GM18499 (cell line): ENCODE data around the gene SSR1.
"Not testable (repeated sequence)": the region's sequence is repeated elsewhere in the genome, so short reads cannot be mapped to it uniquely, and the experiment has no call there.

Source experiments
- ATAC-seq: cut with Tn5 transposase; IDR thresholded peaks from one replicate; pipeline ENCODE4 v1.9.1; 2021; ENCODE audit warnings: moderate number of reproducible peaks; ENCODE audit not compliant: insufficient read depth, unreplicated experiment

The SSR1 gene

DNA sequence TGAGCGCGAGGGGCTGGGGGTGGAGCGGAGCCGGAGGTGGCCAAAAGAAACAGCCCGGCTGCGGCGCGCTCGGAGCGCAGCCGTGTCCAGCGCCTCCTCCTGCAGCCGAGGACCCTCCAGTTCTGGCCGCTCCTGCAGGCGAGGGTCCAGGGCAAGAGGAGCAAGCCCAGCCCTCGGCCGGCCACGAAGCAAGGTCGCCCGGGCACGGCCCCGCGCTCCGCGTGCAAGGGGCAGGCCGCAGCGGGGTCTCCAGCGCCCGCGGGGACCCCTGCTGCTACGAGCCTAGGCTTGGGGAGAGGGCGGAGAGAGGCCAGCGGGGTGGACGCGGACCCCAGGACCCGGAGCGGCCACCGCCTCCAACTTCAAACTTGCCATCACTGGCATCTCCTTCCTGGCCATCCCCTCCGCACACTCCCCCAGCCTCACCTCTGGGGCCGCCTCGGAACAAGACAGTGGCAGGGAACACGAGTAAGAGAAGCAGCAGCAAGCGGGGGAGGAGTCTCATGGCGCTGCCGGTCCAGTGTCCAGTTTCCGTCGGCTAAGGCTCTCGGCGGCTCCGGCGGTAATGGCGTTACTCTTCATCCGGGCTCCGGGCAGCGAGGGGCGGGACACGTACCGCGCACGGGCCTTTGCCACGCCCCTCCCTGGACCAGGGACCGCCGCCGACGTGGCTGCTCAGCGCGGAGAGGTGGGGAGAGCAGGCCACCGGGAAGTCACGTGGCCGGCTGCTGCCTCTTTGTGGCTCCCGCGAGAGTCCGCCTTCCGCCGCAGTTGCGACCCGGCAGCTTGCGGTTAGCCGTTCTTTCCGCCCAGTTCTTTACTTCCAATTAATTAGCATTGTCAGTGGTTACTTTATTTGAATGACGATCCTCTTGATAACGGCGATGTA, at the start of gene SSR1:
TSS of gene SSR1 (minus strand) at position 584 of the 889 bp plus-strand sequence. CDS start at position 505, 79 bp downstream.
- ATAC-seq, result peak; percentile 88

DNA sequence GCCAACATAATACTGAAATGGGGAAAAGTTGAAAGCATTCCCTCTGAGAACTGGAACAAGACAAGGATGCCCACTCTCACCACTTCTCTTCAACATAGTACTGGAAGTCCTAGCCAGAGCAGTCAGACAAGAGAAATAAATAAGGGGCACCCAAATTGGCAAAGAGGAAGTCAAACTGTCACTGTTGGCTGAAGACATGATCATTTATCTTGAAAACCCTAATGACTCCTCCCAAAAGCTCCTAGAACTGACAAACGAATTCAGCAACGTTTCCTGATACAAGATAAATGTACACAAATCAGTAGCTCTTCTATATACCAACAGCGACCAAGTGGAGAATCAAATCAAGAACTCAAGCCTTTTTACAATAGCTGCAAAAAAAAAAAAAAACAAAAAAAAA, 38.9 kb upstream of the SSR1 start:
- ATAC-seq, result not testable (repeated sequence)

DNA sequence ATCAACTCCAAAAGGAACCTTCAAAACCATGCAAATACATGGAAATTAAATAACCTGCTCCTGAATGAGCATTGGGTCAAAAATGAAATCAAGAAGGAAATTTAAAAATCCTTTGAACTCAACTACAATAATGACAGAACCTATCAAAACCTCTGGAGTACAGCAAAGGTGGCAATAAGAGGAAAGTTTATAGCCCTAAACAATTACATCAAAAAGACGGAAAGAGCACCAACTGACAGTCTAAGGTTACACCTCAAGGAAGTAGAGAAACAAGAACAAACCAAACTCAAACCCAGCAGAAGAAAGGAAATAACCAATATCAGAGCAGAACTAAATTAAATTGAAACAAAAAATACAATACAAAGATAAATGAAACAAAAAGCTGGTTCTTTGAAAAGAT, 37.6 kb upstream of the SSR1 start:
- ATAC-seq, result not testable (repeated sequence)

DNA sequence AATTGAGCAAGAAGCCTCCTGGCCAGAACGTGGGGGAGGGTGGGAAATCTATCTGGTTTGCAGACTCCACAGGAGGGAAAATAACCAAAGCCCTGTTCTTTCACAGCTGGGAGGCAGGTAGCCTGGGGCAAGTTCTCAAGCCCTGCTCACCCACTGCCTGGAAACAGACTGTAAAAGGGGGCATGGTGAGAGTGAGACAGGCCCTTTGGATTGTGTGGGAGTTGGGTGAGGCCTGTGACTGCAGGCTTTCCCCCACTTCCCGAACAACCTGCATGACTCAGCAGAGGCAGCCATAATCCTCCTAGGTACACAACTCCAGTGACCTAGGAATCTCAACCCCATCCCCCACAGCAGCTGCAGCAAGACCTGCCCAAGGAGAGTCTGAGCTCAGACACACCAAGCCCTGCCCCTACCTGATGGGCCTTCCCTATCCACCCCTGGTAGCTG, 34.6 kb upstream of the SSR1 start:
- not testable (repeated sequence) for ATAC-seq

DNA sequence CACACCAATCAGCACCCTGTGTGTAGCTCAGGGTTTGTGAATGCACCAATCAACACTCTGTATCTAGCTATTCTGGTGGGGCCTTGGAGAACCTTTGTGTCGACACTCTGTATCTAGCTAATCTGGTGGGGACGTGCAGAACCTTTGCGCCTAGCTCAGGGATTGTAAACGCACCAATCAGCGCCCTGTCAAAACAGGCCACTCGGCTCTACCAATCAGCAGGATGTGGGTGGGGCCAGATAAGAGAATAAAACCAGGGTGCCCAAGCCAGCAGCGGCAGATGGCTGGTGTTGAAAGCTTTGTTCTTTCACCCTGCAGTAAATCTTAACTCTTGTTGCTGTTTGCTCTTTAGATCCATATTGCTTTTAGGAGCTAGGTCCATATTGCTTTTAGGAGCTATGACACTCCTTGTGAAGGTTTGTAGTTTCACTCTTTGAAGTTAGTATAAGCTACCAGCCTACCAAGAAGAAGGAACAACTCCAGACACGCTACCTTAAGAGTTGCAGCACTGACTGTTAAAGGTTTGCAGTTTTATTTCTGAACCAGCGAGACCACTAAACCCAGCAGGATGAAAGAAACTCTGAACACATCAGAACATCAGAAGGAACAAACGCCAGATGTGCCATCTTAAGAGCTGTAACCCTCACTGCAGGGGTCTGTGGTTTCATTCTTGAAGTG, 31.9 kb upstream of the SSR1 start:
- not testable (repeated sequence) for ATAC-seq

DNA sequence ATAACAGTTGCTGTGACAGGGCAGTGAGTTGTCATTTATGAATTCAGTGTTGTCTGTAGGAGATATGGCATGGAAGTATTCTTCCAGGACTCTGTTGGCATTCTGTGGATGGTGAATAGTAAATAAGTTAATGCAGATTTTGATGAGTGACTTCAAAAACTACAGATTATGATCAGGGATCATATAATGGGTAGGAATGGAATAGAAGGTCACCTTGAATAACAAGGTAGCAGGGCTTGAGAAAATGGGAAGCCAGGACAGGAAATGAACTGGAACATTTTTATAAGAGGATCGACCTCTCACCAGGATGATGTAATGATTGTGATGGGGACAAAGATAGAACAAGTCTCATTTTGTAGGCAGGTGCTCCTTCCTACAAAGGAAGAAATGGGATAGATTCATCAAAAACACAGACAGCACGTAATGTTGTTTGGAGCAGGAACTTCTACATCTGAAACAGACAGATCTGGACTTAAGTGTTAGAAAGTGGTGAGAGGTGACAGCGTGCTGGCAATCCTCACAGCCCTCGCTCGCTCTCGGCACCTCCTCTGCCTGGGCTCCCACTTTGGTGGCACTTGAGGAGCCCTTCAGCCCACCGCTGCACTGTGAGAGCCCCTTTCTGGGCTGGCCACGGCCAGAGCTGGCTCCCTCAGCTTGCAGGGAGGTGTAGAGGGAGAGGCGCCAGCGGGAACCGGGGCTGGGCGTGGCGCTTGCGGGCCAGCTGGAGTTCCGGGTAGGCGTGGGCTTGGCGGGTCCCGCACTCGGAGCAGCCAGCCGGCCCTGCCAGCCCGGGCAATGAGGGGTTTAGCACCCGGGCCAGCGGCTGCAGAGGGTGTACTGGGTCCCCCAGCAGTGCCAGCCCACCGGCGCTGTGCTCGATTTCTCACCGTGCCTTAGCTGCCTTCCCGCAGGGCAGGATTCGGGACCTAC, 30.8 kb upstream of the SSR1 start:
- ATAC-seq, result no peak

DNA sequence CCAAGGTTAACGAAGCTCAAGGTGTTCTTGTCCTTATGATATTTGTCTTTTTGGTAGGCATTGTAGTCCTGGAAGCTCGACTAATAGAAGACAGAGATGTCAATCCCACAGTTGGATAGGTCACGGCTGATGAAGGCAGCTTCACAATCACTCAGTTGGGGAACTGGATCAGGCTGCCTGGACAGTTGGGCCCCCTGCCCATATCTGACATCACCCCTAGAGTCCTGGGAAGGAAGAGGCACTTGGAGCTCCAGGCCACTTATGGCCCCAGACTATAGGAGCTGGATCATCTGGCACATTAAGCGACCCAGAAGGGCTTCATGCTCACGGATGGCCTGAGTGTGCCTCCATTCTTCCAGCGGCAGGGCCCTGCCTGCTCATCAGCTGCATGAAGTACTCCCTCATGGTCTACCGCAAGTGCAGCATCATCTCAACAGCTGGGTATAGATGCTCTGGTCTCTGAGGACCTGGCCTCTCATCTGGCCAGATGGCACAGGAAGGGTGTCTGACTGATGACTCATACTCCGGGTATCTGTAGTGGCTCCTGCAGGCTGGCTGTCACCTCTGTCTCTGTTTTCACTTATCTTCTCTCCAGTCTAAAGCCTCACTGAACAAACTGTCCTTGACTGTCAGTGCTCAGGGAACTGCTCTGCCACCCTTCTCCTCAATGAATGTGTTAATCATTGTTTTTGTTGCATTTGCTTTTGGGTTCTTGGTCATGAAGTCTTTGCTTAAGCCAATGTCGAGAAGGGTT, 29.2 kb upstream of the SSR1 start:
- no peak for ATAC-seq

DNA sequence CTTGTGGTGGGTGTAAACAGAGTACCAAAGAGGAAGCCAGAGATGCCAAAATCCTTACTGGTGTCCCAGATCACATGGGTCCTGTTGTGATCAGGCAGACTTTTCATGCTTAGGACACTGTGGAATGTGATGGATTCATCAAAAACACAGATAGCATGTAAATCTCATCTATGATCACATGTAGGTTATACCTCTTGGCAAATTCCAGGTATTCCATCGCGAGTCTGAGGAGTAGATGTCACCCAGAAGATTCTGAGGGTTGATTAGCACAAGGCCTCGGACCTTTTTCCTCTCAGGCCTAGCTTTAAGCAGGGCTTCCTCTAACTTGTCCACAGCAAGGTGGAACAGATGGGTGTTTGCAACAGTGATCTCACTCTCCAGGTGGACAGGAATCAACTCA, 28.3 kb upstream of the SSR1 start:
- no peak for ATAC-seq

DNA sequence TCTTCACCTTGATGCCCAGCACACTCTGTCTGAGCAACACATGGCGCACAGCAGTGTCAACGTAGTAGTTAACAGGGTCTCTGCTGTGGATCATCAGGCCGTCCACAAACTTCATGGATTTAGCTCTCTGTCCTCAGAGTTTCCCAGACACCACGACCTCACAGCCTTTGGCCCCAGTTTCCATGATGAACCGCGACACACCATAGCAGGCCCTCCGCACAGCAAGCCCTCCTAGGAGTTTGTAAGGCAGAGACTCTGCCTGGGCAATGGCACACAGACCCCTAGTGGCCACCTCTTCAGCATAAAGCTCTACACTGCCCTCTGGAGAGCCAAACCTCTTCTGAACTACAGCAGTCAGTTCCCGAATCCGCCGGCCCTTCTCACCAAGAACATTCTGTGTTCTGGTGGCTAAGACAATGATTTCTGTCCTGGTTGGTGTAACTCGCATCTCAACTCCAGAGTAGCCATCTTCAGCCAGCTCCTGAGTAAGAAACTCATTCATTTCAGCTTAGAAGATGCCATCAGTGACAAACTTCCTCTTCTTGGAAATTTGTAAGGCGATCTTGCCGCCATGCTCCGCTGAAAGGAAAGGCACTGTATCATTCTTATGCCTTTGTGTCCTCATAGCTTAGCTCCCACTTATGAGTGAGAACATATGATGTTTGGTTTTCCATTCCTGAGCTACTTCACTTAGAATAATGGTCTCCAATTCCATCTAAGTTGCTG, 26.2 kb upstream of the SSR1 start:
- ATAC-seq, result not testable (repeated sequence)

DNA sequence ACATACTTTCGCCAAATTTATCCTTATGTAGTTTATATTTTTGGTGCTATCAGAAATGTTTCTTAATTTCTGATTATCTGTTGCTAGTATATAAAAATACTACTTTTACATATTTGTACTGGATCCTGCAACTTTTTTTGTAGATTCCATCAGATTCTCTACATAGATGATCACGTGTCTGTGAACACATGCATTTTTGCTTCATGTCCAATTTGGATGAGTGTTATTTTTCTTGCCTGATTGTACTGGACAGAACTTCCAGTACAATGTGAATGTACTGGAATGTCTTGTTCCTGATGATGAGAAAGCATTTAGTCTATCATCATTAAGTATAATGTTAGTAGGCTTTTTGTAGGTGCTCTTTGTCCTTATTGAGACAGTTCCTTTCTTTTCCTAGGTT, 25.0 kb upstream of the SSR1 start:
- ATAC-seq, result no peak

DNA sequence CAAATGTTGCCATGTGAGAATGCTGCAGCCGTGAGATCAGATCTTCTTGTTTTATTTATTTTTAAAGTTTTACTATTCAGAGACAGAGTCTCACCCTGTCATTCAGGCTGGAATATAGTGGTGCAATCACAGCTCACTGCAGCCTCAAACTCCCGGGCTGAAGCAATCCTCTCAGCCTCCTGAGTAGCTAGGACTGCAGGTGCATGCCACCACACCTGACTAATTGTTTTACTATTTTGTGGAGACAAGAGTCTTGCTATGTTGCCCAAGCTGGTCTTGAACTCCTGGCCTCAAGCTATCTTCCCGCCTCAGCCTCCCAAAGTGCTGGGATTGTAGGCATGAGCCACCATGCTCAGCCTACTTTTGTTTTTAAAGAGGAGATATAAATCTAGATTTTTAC, 22.5 kb upstream of the SSR1 start:
- ATAC-seq, result no peak

DNA sequence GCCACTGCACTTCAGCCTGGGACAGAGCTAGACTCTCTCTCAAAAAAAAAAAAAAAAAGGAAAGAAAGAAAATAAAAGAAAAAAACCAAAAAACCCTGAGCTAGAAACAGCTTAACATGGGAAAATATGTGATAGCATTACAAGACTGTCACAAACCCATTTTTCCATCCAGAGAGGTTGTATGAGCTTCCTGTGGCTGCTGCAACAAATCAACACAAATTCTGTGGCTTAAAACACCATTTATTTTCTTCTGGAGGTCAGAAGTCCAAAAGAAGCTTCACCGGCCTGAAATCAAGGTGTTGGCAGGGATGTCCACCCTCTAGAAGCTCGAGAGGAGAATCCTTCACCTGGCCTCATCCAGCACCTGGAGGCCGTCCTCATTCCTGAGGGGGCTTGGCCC, 21.7 kb upstream of the SSR1 start:
- ATAC-seq, result no peak

DNA sequence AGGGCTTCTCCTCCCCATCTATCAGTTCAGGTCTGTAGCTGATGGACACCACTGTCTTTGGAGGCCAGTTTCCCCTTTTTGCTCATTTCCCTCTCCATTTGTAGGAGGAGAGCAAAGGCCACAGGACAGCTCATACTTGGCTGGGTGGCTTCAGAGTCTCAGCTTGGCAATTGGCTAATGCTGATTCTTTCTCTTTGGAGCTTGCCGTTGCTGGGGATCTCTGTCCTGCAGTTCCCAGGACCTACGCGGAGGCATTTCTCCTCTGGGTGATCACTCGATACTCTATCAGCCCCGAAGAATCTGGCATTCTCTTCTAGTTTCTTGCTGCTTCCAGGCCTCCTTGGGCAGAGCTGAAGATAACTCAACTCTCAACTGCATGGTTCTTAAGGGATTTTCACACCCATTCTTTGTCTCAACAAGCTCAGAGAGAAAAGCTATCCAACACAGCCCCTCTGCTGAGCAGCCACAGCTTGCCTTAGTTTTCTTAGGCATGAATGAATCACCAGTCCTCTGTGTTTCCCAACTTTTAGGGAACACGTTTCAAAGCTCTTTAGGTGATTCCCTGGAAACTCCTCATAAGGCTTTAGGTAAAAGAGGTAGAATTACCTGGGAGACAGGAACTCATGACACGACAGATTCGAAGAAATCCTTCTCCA, 19.2 kb upstream of the SSR1 start:
- no peak for ATAC-seq

DNA sequence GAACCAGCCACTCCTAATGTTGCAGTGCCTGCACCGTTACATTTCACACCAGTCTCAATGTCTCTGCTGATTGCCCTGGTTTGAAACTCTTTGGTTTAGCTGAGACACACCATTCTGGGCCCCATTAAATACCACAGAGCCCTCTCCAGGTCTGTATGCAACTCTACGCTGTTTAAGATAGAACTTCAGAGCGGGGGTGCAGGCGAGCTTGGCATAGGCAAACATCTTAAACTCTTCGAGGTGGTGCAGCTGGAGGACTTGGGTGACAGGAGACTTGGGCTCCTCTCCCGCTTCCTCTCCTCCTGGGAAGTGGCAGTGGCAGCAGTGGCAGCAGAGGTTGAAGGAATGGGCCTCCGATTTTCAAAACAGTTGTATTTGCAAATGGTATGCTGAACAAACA, 18.5 kb upstream of the SSR1 start:
- ATAC-seq, result no peak

DNA sequence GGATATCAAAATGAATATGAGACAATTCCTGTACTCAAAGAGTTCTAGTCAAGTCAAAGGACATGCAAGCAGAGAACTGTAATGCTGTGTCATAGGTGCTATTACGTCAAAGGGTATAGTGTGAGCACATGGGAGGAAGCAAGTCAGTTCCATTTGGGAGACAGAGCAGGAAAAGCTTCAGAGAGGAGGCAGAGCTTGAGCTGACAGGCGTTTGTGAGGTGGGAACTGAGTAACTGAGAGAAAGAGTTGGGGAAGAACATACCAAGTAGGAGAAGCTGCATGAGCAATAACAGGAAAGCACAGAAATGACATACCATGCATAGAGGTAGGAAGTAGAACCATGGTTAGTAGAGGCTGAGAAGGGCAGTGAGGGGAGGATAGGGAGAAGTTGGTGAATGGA, 15.2 kb upstream of the SSR1 start:
- no peak for ATAC-seq

DNA sequence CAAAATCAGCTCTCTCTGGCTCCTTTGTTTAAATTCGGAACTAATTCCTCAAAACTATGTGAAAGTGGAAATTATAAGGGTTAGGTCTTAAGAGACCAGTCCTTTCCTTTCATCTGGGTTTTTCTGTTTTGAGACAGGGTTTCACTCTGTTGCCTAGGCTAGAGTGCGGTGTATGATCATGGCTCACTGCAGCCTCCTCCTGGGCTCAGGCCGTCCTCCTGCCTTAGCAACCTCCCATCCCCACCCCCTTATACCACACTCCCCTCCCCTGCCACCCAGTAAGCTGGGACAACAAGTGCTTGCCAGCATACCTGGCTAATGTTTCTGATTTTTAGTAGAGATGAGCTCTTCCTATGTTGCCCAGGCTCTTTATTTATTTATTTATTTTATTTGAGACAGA, 12.8 kb upstream of the SSR1 start:
- no peak for ATAC-seq

DNA sequence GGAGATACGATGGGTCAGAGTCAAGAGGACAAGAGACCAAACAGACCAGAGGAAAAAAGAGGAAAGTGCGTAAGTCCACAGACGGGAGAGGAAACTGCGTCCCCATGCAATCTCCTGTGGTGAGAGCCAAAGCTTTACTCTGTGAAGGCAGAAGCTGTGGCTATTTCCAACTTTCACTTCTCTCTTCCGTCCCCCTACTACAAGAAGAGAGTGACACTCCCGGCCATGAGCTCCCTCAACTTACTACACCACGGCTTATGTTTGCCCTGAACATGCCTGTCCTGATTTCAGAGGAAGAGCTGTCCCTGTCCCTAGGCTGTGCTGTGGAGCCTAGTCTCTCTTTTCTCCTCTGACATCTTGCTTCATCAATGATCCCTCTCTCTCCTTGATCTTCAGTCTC, 11.5 kb upstream of the SSR1 start:
- ATAC-seq, result peak; percentile 66

DNA sequence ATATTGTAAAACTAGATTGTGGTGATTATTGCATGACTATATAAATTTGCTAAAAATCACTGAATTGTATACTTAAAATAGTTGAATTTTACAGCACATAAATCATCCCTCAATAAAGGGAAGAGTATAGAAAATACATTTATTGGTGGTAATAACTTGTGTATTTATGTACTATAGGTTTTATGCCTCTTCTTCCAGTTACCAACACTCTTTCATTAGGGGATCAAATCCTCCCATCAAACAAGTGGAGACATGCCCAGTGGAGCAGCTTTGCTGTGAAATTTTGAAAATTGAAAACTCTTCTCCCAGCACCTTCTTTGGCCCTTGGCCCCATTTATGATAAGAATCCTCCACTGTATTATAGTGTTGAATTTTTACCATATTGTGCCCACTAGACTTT, 10.1 kb upstream of the SSR1 start:
- no peak for ATAC-seq

DNA sequence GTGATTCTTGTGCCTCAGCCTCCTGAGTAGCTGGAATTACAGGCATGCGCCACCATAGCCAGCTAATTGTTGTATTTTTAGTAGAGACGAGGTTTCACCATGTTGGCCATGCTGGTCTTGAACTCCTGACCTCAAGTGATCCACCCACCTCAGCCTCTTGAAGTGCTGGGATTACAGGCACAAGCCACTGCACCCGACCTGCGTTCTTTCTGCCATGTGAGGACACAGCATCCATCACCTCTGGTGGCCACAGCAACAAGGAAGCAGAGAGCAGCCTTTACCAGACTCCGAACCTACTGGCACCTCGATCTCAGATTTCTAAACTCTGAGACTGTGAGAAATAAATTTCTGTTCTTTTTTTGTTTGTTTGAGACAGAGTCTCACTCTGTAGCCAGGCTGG, 8.9 kb upstream of the SSR1 start:
- not testable (repeated sequence) for ATAC-seq
